ENCODE data around the gene PIK3CD. TPM values are rescaled to one million over a fixed set of nuclear protein-coding genes. Genes with fewer than 3 reads are reported as not detected.

The PIK3CD gene
- total and polyA plus RNA-seq, 2 of the 8 experiments (the other 6 are each of a cell fraction or from before 2014, with no cell fraction given), result 20.6 to 24.1 TPM

DNA sequence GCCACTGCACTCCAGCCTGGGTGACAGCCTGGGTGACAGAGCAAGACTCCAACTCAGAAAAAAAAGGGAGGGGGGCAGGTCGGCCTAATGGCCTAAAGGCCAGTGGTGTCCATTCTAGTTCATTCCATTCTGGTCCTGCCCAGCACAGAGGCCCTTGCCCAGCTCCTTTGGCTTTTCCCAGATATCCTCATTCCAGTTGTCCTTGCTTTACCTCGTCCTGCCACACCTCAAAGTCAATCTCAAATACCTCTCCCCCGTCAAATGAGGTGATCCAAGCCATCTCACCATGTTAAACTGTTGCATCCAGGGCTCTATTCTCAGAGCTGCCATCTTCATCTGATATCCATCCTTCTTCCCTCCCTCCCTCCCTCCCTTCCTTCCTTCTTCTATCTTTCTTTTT lies 19.9 kb upstream of the PIK3CD start:
- Histone ChIP-seq H2BK5ac (ENCODE audit: low read depth, low read length) (no peak overlapping the region), H3K27ac (ENCODE audit: low read depth, low read length) (no peak overlapping the region), H4K8ac (ENCODE audit: extremely low read depth, insufficient read depth, low read length) (no peak overlapping the region), H2BK15ac (ENCODE audit: low read length) (no peak overlapping the region), H3K4me3 (ENCODE audit: extremely low read depth in 1 of 4, insufficient read depth in 2 of 4, low read depth in 3 of 4, low read length in 4 of 4) (no peak overlapping the region), H3K79me1 (ENCODE audit: low read depth, low read length) (no peaks in the 10 kb centered on the region), H2AFZ (ENCODE audit: low read length) (no peak overlapping the region), H3K4ac (replicated peaks; ENCODE audit: insufficient read length, low read depth, low read length) (no peak overlapping the region), H4K91ac (replicated peaks; ENCODE audit: insufficient read length, low read length) (no peak overlapping the region), H3K56ac (replicated peaks; ENCODE audit: insufficient read length, low read depth, low read length) (no peak overlapping the region), H3K23ac (ENCODE audit: insufficient read length) (no peak overlapping the region), H3K4me2 (ENCODE audit: insufficient read depth in 1 of 2, low read depth in 2 of 2, low read length in 2 of 2) (no peak overlapping the region), H4K20me1 (replicated peaks in 1 of 2; ENCODE audit: control insufficient read depth in 1 of 2, insufficient read depth in 2 of 2, low read length in 2 of 2) (no peaks in the 10 kb centered on the region), H3K79me2 (ENCODE audit: control insufficient read depth in 1 of 2, insufficient read depth in 2 of 2, low read length in 2 of 2) (no peaks in the 10 kb centered on the region), H2AK5ac (ENCODE audit: low read depth, low read length) (no peak overlapping the region), H4K5ac (ENCODE audit: insufficient read length, low read depth, low read length) (no peak overlapping the region), H3K9me3 (ENCODE audit: insufficient read depth in 2 of 2, low read depth in 1 of 2, low read length in 1 of 2) (no peaks in the 10 kb centered on the region), H3K14ac (ENCODE audit: insufficient read length) (no peak overlapping the region), H3K9ac (replicated peaks in 1 of 4; ENCODE audit: extremely low read depth in 1 of 4, low read depth in 3 of 4, low read length in 3 of 4) (no peak overlapping the region), H3K27me3 (replicated peaks in 1 of 4; ENCODE audit: control insufficient read depth in 3 of 4, extremely low read depth in 1 of 4, insufficient read depth in 3 of 4, low read length in 3 of 4) (peaks cover 0 to 8% (median 0%) of the 10 kb centered on the region in 4 experiments; a peak in 2 of 7 replicates), H3K23me2 (ENCODE audit: low read depth, low read length) (no peaks in the 10 kb centered on the region), H3K4me1 (replicated peaks in 1 of 4; ENCODE audit: control insufficient read depth in 3 of 4, insufficient read depth in 4 of 4, low read length in 3 of 4) (peaks cover 0 to 10% (median 8%) of the 10 kb centered on the region in 4 experiments; a peak in 5 of 7 replicates), H2BK20ac (ENCODE audit: low read length) (no peak overlapping the region), H2BK120ac (replicated peaks; ENCODE audit: low read depth, low read length) (no peak overlapping the region), H2BK12ac (ENCODE audit: low read depth, low read length) (no peak overlapping the region), H3K18ac (ENCODE audit: extremely low read depth, low read length) (no peak overlapping the region), H3K36me3 (ENCODE audit: control insufficient read depth in 2 of 4, insufficient read depth in 4 of 4, low read length in 3 of 4) (no peaks in the 10 kb centered on the region)
- FAIRE-seq, result no peak
- CTCF ChIA-PET (ENCODE audit: partially characterized antibody), result interaction anchor here (0.6 to 7.7 kb wide), 12 partner anchors 8 to 545 kb away, joined by 3 to 77 read pairs (median 6); no protein-coding TSS in a partner anchor
- WGBS, 2 experiments (ENCODE audit: extremely low coverage in 1 of 2, insufficient coverage in 1 of 2, insufficient read length in 1 of 2, insufficient replicate concordance in 2 of 2, low coverage in 1 of 2, low lambda C conversion rate in 2 of 2, missing lambda C conversion rate in 1 of 2), result 79% methylated on average over 3 of the region's 3 CpGs; no CpG with 5 or more reads in 1 of the 2 experiments
- POLR2A ChIA-PET (ENCODE audit: partially characterized antibody), result interaction anchor here (1.1 kb wide), 1 partner anchor 58 kb away, joined by 3 read pairs; no protein-coding TSS in a partner anchor
- DNase-seq (ENCODE audit: low read depth in 1 of 2, low spot score in 2 of 2), result no peak
- TF ChIP-seq FOSL1 (IDR thresholded peaks at IDR 0.05; ENCODE audit: insufficient read depth, low read depth, low read length), result no peak
- TF ChIP-seq, protein P1, sequence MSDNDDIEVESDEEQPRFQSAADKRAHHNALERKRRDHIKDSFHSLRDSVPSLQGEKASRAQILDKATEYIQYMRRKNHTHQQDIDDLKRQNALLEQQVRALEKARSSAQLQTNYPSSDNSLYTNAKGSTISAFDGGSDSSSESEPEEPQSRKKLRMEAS (IDR thresholded peaks at IDR 0.05), result no peak
- TF ChIP-seq TCF12 (IDR thresholded peaks at IDR 0.05; ENCODE audit: low read depth, low read length), result no peak
- TF ChIP-seq CTCF (IDR thresholded peaks at IDR 0.05; ENCODE audit: control extremely low read depth in 1 of 3, insufficient read depth in 1 of 3, low read depth in 1 of 3, low read length in 3 of 3), result no peak
- no peak for TF ChIP-seq CBX5 (IDR thresholded peaks at IDR 0.05; ENCODE audit: low read depth, low read length)
- TF ChIP-seq, protein P2, sequence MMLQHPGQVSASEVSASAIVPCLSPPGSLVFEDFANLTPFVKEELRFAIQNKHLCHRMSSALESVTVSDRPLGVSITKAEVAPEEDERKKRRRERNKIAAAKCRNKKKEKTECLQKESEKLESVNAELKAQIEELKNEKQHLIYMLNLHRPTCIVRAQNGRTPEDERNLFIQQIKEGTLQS (IDR thresholded peaks at IDR 0.05; ENCODE audit: insufficient read depth, low read depth, low read length), result no peak
- no peak for TF ChIP-seq PHF8 (conservative IDR thresholded peaks at IDR 0.05; ENCODE audit: low read depth, low read length)
- no peak for TF ChIP-seq RAD21 (IDR thresholded peaks at IDR 0.05 in 1 of 2, conservative IDR thresholded peaks at IDR 0.05 in 1 of 2; ENCODE audit: low read depth in 2 of 2, low read length in 2 of 2)
- no peak for TF ChIP-seq KDM4A (IDR thresholded peaks at IDR 0.05; ENCODE audit: low read depth, low read length, severe bottlenecking)

Measured in H1 (cell line).